HCT116 (cell line): ENCODE measurements around the gene IPCEF1. TPM values are rescaled to one million over a fixed set of nuclear protein-coding genes. Genes with fewer than 3 reads are reported as not detected.
"Not testable (repeated sequence)": the region's sequence is repeated elsewhere in the genome, so short reads cannot be mapped to it uniquely, and the experiment has no call there.

ENCODE experiments used
- ATAC-seq: fragments of 200-7000 bp; cut with Tn5 transposase; 2 replicates; pipeline ENCODE4 v1.9.1; 2020; ENCODE audit warnings: mild to moderate bottlenecking, moderate library complexity
- BruUV-seq: library from RNA; stranded (reverse); fragments of 400-500 nt; replicated peaks from 2 replicates; lab custom pipeline; 2021; lab: Mats Ljungman, UMichigan
- CTCF ChIA-PET: fragments of 300-600 bp; sonication (Branson Sonifier 250); formaldehyde crosslinking; loops from one replicate; lab custom pipeline; 2021; ENCODE audit warnings: antibody characterized with exemption; lab: Charles Lee
- POLR2A ChIA-PET: fragments of 300-600, 350-600 bp; sonication (Branson Sonifier 250); formaldehyde crosslinking; loops from one replicate; lab custom pipeline; 2021; ENCODE audit warnings: antibody characterized with exemption; lab: Charles Lee
- RAD21 ChIA-PET, 2 experiments: fragments of 300-600 bp; sonication (Branson Sonifier 250); formaldehyde crosslinking; loops; one replicate each; lab custom pipeline; 2023; ENCODE audit warnings: low total read pairs in 2 of 2; ENCODE audit not compliant: uncharacterized antibody in 2 of 2, unreplicated experiment in 2 of 2, low non-redundant PET in 1 of 2; lab: Charles Lee
- DNase-seq: peaks from one replicate; pipeline ENCODE4 v3.0.0-alpha.2; 2010; ENCODE audit warnings: low read depth, low spot score
- H2AFZ ChIP-seq: fragments of 200-600 bp; shearing (Covaris generic), sonication (generic); 2 replicates; pipeline ENCODE4 v1.6.1; 2017; ENCODE audit warnings: low read depth, mixed run types, mixed read lengths, antibody characterized with exemption, low read length; ENCODE audit not compliant: poor library complexity, severe bottlenecking
- H3K27ac ChIP-seq: 2 replicates; pipeline ENCODE4 v1.5.1; 2012; ENCODE audit warnings: low read depth, low read length
- H3K27me3 ChIP-seq: fragments of 200-600 bp; sonication (generic); 2 replicates; pipeline ENCODE4 v1.6.1; 2016; ENCODE audit warnings: mixed run types, low read length, mixed read lengths; ENCODE audit not compliant: insufficient read depth
- H3K36me3 ChIP-seq, 2 experiments: fragments of 200-500 bp in 1 of 2; fragments of 200-600 bp in 1 of 2; sonication (Bioruptor generic) in 1 of 2; sonication (generic) in 1 of 2; 2 replicates each; pipeline versions ENCODE4 v1.5.1 to v1.6.1; 2014 to 2016; ENCODE audit warnings: low read length in 2 of 2, inconsistent platforms in 1 of 2, mixed read lengths in 1 of 2, mixed run types in 1 of 2; ENCODE audit not compliant: insufficient read depth in 2 of 2, control insufficient read depth in 1 of 2
- H3K4me1 ChIP-seq, 2 experiments: fragments of 200-600 bp in 1 of 2; sonication (generic) in 1 of 2; 2 replicates each; pipeline versions ENCODE4 v1.5.1 to v1.6.1; 2012 to 2017; ENCODE audit warnings: low read length in 2 of 2, inconsistent platforms in 1 of 2, mild to moderate bottlenecking in 1 of 2, mixed read lengths in 1 of 2, mixed run types in 1 of 2, moderate library complexity in 1 of 2; ENCODE audit not compliant: insufficient read depth in 2 of 2, control insufficient read depth in 1 of 2
- H3K4me2 ChIP-seq: fragments of 200-600 bp; sonication (generic); 2 replicates; pipeline ENCODE4 v1.6.1; 2017; ENCODE audit warnings: mixed run types, low read length, mixed read lengths
- H3K4me3 ChIP-seq, 2 experiments: fragments of 200-600 bp in 1 of 2; sonication (generic) in 1 of 2; replicated peaks in 1 of 2; 2 replicates each; pipeline ENCODE4 v1.5.1; 2011 to 2016; ENCODE audit warnings: low read length in 2 of 2, control low read depth in 1 of 2, low read depth in 1 of 2, mild to moderate bottlenecking in 1 of 2, mixed read lengths in 1 of 2, mixed run types in 1 of 2
- H3K79me2 ChIP-seq: fragments of 200-600 bp; sonication (generic); 2 replicates; pipeline ENCODE4 v1.6.1; 2017; ENCODE audit warnings: mild to moderate bottlenecking, mixed run types, low read length, moderate library complexity, mixed read lengths; ENCODE audit not compliant: insufficient read depth
- H3K9ac ChIP-seq: fragments of 200-600 bp; sonication (generic); 2 replicates; pipeline ENCODE4 v1.6.1; 2016; ENCODE audit warnings: low read length, mixed read lengths
- H3K9me2 ChIP-seq: fragments of 200-600 bp; sonication (generic), shearing (Covaris generic); 2 replicates; pipeline ENCODE4 v1.6.1; 2017; ENCODE audit warnings: mixed run types, mild to moderate bottlenecking, moderate library complexity; ENCODE audit not compliant: insufficient read depth
- H3K9me3 ChIP-seq, 2 experiments: fragments of 200-500 bp in 1 of 2; fragments of 200-600 bp in 1 of 2; sonication (Bioruptor generic) in 1 of 2; sonication (generic) in 1 of 2; 2 replicates each; pipeline ENCODE4 v1.6.1; 2014 to 2017; ENCODE audit warnings: low read length in 2 of 2, mixed read lengths in 2 of 2, inconsistent platforms in 1 of 2, low read depth in 1 of 2, mild to moderate bottlenecking in 1 of 2, mixed run types in 1 of 2, moderate library complexity in 1 of 2; ENCODE audit not compliant: control insufficient read depth in 1 of 2, insufficient read depth in 1 of 2
- H4K20me1 ChIP-seq: fragments of 200-600 bp; sonication (generic), shearing (Covaris generic); 2 replicates; pipeline ENCODE4 v1.6.1; 2017; ENCODE audit warnings: mixed run types, mild to moderate bottlenecking, moderate library complexity; ENCODE audit not compliant: insufficient read depth
- CBX3 ChIP-seq: IDR thresholded peaks from 2 replicates; pipeline ENCODE4 v1.6.1; 2012; ENCODE audit warnings: low read depth
- EZH2 ChIP-seq: fragments of 200-600 bp; sonication (generic); IDR thresholded peaks from 2 replicates; pipeline ENCODE4 v1.6.1; 2017; ENCODE audit warnings: antibody characterized with exemption, mixed run types
- EZH2phosphoT487 ChIP-seq: fragments of 200-600 bp; IDR thresholded peaks from 2 replicates; pipeline ENCODE4 v1.6.1; 2018; ENCODE audit warnings: antibody characterized with exemption, borderline replicate concordance
- FOSL1 ChIP-seq: IDR thresholded peaks from 2 replicates; pipeline ENCODE4 v1.6.1; 2012; ENCODE audit warnings: low read depth
- JUND ChIP-seq: IDR thresholded peaks from 2 replicates; pipeline ENCODE4 v1.6.1; 2012
- POLR2A ChIP-seq: IDR thresholded peaks from 2 replicates; pipeline ENCODE4 v1.7.0; 2011; ENCODE audit warnings: borderline replicate concordance; ENCODE audit not compliant: insufficient read depth, insufficient read length; ENCODE audit errors: extremely low read depth
- POLR2AphosphoS5 ChIP-seq: IDR thresholded peaks from 2 replicates; pipeline ENCODE4 v1.6.1; 2011; ENCODE audit warnings: mild to moderate bottlenecking, low read depth, low read length, moderate library complexity
- REST ChIP-seq: IDR thresholded peaks from 2 replicates; pipeline ENCODE4 v1.6.1; 2012; ENCODE audit warnings: low read depth
- SIN3A ChIP-seq: IDR thresholded peaks from 2 replicates; pipeline ENCODE4 v1.6.1; 2012; ENCODE audit warnings: low read depth
- YY1 ChIP-seq: IDR thresholded peaks from 2 replicates; pipeline ENCODE4 v1.6.1; 2011; ENCODE audit warnings: low read length, low read depth, moderate library complexity, mild to moderate bottlenecking; ENCODE audit not compliant: insufficient replicate concordance; ENCODE audit errors: extremely low read depth
- ZBTB33 ChIP-seq: IDR thresholded peaks from 2 replicates; pipeline ENCODE4 v1.6.1; 2011; ENCODE audit warnings: mild to moderate bottlenecking, low read length, moderate library complexity; ENCODE audit not compliant: insufficient replicate concordance; ENCODE audit errors: extremely low read depth
- ZNF274 ChIP-seq: fragments of 200-500 bp; sonication (Bioruptor generic); IDR thresholded peaks from 2 replicates; pipeline ENCODE4 v1.6.1; 2014; ENCODE audit warnings: mild to moderate bottlenecking, low read depth, low read length, inconsistent platforms
- intact Hi-C: fragments of 100-400 bp; cut with micrococcal nuclease; formaldehyde crosslinking; loops from 2 replicates; pipeline ENCODE4 v1.10.0; 2022
- total RNA-seq: library from RNA; stranded (reverse); gene quantifications from one replicate; pipeline ENCODE4 v1.2.1, GENCODE V29; 2021; ENCODE audit not compliant: unreplicated experiment

IPCEF1 gene
- total RNA-seq, 1 experiment from 2014 or later = 0.32 TPM

DNA sequence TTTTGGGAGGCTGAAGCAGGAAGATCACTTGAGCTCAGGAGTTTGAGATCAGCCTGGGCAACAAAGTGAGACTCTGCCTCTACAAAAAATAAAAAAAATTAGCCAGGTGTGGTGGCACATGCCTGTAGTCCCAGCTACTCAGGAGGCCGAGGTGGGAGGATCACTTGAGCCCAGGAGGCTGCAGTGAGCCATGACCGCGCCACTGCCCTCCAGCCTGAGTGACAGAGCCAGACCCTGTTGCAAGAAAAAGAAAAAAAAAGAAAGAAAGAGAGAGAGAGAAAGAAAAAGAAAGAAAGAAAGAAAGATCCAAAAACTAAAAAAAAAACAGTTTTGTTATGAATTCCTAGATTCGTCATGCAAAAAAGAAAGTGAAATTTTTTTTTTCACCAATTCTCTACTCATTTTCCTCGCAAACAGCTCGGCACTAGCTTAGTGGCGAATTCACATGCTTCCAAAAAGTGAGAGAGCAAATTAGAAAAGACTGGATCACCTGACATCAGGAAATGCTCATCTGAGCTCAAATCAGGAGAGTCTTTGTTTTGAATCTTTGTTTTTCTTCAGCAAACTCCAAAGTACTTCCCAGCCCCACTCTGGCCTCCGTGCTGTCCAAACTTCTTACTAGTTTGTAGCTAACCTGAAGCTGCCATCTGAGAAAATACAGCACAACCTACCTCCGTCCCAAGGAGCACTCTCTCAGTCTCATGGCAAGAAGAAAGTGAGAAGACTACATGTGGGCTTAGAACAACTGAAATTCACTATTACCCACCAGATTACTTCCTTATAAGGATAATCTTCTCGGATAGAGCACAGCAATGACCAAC lies 27.0 kb downstream of the IPCEF1 start (continued):
- TF ChIP-seq REST = no peak

GRCh38 chr6:154327313-154327712 lies 29.3 kb downstream of the IPCEF1 start:
- CTCF ChIA-PET, H3K79me2 ChIP-seq, H3K4me3 ChIP-seq, H4K20me1 ChIP-seq, H3K9me3 ChIP-seq, H3K27ac ChIP-seq, ATAC-seq, RAD21 ChIA-PET, H3K9me2 ChIP-seq, H3K27me3 ChIP-seq, H3K36me3 ChIP-seq, H3K4me2 ChIP-seq, POLR2A ChIA-PET, H3K9ac ChIP-seq, intact Hi-C loops, H2AFZ ChIP-seq, H3K4me1 ChIP-seq, BruUV-seq, DNase-seq: not testable (repeated sequence)

- Histone ChIP-seq H3K9ac (no peak overlapping the region), H3K79me2 (no peaks in the 10 kb centered on the region), H2AFZ (no peak overlapping the region), H3K36me3 (no peaks in the 10 kb centered on the region), H3K4me3 (no peak overlapping the region), H3K9me3 (no peaks in the 10 kb centered on the region), H3K9me2 (no peaks in the 10 kb centered on the region), H3K4me1 (no peaks in the 10 kb centered on the region), H3K27ac (no peak overlapping the region), H3K27me3 (no peaks in the 10 kb centered on the region), H4K20me1 (no peaks in the 10 kb centered on the region), H3K4me2 (no peak overlapping the region)
- intact Hi-C loops = no loop called here
- RAD21 ChIA-PET = no interaction called here
- DNase-seq (no peak), ATAC-seq (no peak)
- BruUV-seq = no TSS peak
- CTCF ChIA-PET = no interaction called here
- POLR2A ChIA-PET = no interaction called here
- TF ChIP-seq ZNF274 (no peak), YY1 (no peak), POLR2AphosphoS5 (no peak), EZH2 (no peak), JUND (no peak), POLR2A (no peak), CBX3 (no peak), ZBTB33 (no peak), EZH2phosphoT487 (no peak), SIN3A (no peak), FOSL1 (no peak)
These were observed 31.5 kb downstream of the IPCEF1 start for GRCh38 chr6:154325142-154325541.
